HL-60 (cell line): Measurements from ENCODE around the gene GRM2.

ENCODE experiments used
- POLR2AphosphoS5 ChIP-seq: IDR thresholded peaks from 2 replicates; pipeline ENCODE4 v1.6.1; 2012; ENCODE audit warnings: low read depth
- TF ChIP-seq, protein P1 (sequence below): IDR thresholded peaks from one replicate; pipeline ENCODE4 v1.5.1; 2011; ENCODE audit warnings: low read length, control low read depth, inconsistent platforms; ENCODE audit not compliant: insufficient read depth
- TF ChIP-seq, protein P2 (sequence below): IDR thresholded peaks from 2 replicates; pipeline ENCODE4 v1.6.1; 2012; ENCODE audit warnings: low read depth; ENCODE audit not compliant: insufficient replicate concordance

DNA sequence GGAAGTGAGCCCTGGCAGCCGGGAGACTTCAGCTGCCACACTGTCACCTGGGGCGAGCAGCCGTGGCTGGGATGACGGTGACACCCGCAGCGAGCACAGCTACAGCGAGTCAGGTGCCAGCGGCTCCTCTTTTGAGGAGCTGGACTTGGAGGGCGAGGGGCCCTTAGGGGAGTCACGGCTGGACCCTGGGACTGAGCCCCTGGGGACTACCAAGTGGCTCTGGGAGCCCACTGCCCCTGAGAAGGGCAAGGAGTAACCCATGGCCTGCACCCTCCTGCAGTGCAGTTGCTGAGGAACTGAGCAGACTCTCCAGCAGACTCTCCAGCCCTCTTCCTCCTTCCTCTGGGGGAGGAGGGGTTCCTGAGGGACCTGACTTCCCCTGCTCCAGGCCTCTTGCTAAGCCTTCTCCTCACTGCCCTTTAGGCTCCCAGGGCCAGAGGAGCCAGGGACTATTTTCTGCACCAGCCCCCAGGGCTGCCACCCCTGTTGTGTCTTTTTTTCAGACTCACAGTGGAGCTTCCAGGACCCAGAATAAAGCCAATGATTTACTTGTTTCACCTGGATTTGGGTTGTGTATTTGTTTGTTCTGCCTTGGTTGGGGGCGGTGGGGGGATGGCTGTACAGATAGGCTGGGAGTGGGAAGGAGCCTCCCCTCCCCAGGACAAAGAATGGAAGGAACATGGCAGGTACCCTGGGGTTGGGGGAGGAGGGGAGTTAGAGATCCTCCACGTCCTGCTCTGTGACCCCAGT, 2.9 kb upstream of the GRM2 start:
- TF ChIP-seq, protein P1, sequence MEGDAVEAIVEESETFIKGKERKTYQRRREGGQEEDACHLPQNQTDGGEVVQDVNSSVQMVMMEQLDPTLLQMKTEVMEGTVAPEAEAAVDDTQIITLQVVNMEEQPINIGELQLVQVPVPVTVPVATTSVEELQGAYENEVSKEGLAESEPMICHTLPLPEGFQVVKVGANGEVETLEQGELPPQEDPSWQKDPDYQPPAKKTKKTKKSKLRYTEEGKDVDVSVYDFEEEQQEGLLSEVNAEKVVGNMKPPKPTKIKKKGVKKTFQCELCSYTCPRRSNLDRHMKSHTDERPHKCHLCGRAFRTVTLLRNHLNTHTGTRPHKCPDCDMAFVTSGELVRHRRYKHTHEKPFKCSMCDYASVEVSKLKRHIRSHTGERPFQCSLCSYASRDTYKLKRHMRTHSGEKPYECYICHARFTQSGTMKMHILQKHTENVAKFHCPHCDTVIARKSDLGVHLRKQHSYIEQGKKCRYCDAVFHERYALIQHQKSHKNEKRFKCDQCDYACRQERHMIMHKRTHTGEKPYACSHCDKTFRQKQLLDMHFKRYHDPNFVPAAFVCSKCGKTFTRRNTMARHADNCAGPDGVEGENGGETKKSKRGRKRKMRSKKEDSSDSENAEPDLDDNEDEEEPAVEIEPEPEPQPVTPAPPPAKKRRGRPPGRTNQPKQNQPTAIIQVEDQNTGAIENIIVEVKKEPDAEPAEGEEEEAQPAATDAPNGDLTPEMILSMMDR: no peak
- no peak for TF ChIP-seq POLR2AphosphoS5
- TF ChIP-seq, protein P2, sequence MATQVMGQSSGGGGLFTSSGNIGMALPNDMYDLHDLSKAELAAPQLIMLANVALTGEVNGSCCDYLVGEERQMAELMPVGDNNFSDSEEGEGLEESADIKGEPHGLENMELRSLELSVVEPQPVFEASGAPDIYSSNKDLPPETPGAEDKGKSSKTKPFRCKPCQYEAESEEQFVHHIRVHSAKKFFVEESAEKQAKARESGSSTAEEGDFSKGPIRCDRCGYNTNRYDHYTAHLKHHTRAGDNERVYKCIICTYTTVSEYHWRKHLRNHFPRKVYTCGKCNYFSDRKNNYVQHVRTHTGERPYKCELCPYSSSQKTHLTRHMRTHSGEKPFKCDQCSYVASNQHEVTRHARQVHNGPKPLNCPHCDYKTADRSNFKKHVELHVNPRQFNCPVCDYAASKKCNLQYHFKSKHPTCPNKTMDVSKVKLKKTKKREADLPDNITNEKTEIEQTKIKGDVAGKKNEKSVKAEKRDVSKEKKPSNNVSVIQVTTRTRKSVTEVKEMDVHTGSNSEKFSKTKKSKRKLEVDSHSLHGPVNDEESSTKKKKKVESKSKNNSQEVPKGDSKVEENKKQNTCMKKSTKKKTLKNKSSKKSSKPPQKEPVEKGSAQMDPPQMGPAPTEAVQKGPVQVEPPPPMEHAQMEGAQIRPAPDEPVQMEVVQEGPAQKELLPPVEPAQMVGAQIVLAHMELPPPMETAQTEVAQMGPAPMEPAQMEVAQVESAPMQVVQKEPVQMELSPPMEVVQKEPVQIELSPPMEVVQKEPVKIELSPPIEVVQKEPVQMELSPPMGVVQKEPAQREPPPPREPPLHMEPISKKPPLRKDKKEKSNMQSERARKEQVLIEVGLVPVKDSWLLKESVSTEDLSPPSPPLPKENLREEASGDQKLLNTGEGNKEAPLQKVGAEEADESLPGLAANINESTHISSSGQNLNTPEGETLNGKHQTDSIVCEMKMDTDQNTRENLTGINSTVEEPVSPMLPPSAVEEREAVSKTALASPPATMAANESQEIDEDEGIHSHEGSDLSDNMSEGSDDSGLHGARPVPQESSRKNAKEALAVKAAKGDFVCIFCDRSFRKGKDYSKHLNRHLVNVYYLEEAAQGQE: no peak
